HPDE6-E6E7 (cell line): ENCODE results near the gene BRCA2.

Source experiments
- DNase-seq: peaks from one replicate; pipeline ENCODE4 v3.0.0; 2011; ENCODE audit warnings: missing footprints; ENCODE audit errors: extremely low spot score

BRCA2 gene

DNA sequence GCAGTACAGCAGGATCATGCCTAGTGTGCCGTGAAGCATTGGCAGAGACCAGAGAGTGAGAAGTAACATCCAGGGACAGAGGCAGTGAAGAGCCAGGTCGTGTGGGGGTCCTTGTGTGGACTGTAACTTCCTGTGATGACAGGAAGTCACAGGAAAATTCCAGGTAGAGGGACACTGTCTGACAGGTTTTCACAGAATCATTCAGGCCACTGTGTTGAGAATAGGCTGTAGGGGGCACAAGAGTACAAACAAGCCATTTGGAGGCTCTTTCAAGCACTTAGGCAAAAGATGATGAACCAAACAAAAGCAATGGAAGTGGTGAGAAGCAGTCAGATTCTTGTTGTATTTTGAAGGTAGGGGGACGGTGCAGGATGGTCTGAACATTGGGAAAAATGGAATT lies 66.2 kb downstream of the BRCA2 start:
- no peak for DNase-seq

DNA sequence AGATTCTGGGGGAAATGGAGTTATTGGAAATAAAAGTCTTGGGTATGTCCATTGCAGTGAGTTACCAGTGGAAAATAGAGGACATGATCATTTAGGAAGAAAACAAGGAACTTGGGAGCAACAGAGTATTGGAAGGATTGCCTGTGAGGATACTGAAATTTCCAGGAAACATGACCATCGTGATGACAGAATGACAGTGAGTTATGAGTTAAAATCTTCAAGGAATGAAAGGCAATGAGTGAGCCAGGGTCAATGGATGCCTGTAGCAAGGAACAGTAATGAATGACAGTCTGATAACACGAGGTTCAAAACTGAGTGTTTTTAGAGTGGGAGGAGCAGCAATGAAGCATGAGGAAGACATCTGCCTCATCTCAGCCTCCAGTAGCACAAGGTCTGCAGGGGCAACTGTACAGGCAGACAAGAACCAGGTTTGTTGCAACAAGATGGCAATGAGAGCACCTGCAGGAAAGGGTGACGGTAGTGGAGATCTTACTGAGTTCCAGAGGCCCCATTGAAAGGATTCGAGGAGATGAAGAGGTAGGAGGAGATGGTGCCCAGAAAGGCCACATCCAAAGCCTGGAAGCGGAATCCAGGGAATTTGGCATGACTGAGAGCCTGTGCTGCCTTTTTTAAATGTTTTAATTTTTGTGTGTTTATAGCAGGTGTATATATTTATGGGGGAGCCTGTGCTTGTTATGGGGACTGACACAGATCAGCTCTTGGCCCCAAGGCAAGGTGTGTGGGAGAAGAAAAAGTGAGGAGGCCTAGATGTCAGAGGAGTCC lies 68.7 kb downstream of the BRCA2 start:
- DNase-seq = no peak

DNA sequence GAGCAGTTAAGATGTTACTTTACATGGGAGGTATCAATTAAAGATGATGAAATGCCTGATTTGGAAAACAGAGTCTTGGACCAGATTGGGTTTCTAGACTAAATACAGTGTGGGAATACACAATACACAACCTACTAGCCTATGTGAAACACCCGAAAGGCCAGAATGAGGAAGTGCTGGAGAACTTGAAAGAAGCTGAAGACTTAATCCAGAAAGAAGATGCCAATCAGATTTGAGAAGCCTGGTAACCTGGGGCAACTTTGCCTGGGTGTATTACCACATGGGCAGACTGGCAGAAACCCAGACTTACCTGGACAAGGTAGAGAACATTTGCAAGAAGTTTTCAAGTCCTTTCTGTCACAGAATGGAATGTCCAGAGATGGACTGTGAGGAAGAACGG lies 69.4 kb downstream of the BRCA2 start:
- DNase-seq = no peak

DNA sequence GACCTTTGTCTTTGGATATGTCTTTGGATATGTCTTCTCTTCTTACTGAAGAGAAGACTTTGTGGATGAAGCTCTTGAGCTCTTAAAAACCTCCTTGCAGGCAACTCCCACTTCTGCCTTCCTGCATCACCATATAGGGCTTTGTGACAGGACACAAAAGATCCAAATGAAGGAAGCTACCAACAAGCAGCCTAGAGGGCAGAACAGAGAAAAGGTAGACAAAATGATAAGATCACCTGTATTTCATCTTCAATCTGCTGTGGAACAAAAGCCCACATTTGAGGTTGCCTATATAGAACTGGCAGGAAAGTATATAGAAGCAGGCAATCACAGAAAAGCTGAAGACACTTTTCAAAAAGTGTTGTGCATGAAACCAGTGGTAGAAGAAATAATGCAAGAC lies 70.1 kb downstream of the BRCA2 start:
- DNase-seq = no peak

DNA sequence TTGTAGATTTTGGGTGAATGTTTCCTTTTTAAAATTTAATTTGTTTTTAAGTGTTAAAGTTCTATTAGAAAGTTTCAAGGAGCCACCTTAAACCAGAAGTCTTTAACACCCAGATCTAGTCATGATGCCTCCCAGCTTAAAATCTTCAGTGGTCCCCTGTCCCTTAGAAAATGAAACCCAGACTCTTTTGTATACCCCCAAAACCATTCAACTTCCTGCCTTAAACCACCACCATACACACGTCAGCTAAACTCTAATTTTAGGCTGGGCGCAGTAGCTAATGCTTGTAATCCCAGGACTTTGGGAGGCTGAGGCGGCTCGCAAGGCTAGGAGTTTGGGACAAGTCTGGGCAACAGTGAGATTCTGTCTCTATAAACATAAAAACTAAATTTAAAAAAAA lies 74.7 kb downstream of the BRCA2 start:
- DNase-seq = no peak

DNA sequence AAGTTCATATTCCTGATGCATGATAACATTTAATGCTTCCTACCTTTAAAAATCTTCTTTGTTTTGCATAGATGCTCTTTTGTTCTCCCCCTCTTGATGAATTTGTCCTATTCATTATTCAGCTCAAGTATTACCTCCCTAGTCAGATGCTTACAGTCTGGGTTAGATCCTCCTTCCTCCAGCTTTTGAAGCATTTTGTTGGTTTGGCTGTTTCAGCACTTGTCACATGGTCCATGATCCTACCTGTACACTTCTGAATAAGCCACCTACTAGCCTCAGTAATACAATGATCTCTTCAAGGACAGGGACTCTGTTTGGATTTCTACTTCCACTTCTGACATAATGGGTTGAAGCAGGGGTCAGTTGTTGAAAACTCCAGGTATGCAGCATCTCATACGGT lies 75.2 kb downstream of the BRCA2 start:
- DNase-seq = no peak

DNA sequence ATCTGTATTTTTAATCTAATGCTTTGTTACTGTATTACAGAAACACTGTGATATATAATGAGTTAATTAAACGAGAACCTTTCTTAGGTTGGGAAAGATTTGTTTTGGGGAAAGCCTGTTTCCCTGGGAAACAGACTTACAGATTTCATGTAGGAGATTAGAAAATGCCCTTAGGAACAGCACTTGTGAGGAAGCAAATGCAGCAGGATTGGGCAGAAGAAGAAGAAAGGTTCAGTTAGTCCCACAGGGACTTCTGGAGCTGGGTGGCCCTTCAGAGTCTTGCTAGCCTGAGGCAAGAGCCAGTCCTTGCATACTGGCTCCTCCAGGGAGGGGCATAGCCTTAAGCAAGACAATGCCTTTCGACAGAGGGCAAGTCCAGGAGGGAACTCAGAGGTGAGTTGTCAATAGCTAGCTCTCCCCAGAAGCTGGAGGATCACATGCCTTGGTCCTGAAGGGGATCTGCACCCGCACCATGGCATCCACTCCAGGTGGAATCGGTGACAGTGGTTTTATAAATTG lies 75.9 kb downstream of the BRCA2 start:
- no peak for DNase-seq

DNA sequence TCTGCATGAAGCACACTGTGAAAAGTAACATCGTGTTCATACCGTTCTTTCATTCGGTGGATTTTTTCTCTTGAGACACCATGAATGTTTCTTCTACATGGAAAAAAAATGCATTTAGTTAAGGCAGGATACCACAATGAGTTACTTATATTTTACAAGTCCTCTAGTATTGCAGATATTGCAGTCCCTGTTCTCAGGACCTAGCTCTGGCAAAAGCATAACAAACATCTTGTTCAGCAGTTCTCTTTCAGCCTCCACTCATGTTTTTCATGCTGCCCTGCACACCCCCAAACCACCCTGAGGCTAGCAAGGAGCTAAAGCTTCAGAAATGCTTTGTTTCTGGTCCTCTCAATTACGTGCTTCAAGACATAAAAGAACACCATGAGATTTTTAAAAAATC lies 87.8 kb downstream of the BRCA2 start:
- no peak for DNase-seq

DNA sequence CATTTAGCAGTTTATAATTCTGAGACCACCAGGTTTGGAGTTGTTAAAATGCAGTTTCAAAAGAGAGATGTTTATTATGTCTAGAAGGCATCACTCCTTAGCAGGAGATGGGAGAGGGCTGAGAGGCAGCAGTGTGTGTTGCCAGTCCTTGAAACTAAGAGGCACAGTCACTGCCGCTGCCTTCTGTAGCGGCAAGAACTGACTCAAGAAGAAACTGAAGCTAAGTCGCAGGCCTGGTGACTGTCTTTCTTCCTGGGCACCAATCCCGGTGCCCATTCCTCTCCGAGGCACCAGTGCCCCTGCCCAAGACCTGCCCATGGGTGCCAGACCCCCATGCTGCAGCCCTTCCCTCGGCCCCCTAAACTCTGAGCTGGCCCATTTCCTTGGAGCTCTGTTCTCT lies 92.5 kb downstream of the BRCA2 start:
- DNase-seq = no peak

DNA sequence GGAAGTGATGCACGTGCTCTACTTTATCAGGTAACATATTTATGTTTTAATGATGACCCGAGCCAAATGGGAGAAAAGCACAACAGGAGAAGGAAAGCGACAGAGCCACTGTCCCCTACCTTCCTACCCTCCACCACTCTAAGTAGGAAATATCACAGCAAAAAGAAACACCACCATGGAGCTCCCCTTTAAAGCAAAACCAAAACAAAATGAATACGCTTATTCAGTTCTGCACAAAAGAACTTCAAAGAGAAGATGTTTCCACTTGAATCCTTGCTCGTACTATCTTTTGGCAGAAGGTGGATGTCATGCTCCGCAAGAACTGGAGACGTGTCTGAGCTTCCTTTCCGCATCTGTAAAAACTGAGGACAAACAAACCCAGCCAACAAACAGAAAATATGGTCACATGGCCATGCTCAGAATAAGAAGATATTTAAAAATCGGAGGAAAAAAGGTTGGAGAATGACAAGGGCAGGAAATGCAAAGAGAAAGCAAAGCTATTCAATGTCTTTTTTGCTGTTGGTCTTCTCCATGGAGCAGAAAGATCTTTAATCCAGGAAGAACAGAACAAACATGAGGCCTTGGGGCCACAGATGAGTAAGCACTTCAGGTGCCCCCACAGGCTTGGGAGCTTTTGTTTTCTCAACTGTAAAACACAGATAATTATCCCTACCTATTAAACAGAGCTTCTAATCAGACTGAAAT lies 93.1 kb downstream of the BRCA2 start:
- no peak for DNase-seq

DNA sequence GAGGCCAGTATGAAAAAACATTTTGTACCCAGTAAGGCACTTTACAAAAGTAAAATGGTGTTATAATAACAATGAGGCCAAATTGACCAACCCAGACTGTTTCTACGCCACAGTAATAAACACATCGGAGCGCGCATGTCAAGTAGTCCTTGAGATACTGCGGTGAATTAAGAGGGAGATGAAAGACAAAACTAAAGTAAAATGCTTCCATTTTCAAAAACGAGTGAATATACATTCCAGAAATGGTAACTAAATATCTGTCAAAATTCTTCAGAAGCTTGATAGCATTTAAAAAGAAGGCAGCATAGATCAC lies 93.6 kb downstream of the BRCA2 start:
- no peak for DNase-seq

DNA sequence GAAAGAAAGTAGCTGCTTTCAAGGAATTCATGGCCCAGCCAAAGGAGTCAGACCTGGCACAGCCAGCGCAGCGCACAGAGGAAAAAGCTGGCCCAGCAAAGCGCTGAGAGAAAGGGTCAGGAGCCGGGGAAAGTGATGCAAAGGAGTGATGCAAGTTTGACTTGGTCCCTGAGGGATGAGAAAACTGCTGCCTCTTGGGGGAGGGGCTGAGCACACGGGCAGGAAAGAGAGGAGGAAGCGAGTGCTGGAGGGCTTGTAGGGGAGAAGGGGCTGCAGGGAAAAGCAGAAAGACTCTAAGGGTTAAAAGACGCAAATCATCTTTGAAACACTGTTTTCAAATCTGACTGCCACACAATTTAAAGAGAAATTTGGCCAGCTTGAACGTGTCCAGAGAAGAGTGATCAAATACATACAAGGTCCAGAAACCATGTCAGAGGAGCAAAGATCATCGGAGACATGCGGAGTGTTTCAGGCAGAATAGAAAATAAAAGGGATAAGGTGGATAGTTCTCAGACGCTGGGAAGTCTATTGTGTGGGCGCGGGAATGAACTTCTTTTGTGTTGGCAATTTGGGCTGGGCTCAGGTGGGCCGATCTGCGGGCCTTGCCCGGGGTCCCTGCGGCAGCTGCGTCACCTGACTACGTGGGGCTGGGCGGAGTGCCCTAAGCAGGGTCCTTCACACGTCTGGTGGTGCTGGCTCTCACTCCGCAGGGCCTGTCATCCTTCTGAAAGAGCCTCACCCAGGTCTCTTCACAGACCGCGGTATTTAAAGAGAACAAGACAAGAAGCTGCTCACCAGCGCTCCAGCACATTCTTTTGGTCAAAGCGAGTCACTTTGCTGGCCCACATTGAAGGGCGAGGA lies 94.5 kb downstream of the BRCA2 start:
- no peak for DNase-seq

DNA sequence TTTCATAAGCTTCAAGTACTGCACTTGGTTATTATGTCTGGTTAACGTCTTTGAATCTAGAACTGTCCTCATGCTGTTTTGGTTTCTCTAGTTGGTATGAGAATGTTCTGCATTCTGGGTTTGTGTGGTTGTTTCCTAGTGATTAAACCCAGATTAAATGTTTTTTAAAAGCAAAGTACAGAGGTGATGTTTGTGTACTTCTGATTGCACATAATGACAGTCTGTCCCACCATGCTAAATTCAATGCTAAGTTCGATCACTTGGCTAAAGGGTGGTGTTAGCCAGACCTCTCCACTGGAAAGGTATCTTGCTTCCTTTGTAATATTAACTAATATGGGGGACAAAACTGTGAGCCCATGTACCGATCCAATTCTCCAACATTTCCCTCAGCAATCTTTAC lies 98.0 kb downstream of the BRCA2 start:
- DNase-seq = no peak

DNA sequence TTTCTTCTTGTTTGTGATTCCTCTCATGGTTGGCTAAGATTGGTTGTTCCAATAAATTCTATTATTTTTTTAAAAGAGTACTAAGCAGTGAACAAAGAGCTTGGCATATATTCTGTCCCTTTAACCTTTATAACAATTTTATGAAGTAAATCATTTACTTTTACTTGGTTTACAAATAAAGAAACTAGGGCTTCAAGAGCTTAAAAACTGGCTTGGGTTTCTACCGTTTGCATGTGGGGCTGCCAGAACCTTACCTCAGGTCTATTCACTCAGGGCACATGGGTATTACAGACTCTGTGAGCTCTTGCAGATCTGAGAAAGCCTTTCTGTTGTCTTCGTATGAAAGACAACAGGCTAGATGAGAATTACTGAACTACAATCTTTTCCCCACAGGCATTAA lies 99.3 kb downstream of the BRCA2 start:
- DNase-seq = no peak

DNA sequence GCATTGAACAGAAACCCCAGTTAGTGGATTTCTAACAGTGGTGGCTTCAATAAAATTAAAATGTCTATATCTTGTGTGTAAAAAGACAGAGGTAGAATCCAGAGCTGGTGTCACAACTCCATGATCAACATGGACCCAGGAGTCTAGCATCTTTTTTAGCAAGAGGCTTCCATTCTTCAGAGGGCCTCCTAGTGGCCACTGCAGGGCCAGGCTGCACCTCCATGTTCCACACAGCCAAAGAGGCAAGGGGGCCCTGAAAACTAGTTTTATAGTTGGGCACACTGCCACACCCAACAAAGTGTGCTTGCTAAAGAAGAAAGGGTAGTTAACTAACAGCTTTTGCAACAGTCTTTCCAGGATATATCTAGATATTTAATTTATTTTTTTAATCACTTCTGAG lies 99.7 kb downstream of the BRCA2 start:
- DNase-seq = no peak

DNA sequence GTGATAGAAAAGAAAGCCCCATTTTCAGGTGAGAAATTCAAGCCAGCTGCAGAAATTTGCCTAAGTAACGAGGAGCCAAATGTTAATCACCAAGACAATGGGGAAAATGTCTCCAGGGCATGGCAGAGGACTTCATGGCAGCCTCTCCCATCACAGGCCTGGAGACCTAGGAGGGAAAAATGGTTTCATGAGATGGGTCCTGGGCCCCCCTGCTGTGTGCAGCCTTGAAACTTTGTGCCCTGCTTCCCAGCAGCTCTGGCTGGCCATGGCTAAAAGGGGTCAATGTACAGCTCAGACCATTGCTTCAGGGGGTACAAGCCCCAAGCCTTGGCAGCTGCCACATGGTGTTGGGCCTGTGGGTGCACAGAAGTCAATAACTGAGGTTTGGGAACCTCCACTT lies 102.7 kb downstream of the BRCA2 start:
- no peak for DNase-seq

DNA sequence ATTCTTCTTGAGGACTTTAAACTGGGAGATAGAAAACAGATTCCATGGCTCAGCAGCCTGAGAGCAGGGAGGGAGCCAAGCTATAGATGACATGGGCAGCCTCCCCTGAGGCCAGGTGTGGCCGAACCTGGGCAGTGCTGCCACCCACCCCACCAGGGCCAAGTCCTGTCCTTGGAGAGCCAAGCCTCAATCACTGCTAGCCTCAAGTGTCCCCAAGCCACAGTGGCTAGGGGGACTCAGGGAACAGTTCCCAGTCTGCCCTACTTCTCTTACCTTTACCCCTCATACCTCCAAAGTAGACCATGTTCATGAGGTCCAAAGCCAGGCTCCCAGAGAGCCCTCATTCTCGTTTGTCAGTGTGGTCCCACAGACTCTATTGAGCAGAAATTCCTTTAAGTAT lies 104.6 kb downstream of the BRCA2 start:
- DNase-seq = no peak

DNA sequence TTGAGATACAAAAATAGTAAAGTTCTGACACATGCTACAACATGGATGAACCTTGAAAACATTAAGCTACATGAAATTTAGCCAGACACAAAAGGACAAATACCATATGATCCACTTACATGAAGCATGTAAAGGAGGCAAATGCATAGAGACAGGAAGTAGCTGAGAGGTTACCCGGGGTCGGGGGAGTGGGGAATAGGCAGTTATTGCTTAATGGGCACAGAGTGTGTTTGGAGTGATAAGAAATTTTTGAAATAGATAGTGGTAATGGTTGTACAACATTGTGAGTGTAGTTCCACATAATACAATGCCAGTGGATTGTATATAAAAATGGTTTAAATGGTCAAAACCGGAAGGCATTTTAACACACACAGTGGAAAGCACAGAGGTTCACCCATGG lies 108.3 kb downstream of the BRCA2 start:
- DNase-seq = no peak

DNA sequence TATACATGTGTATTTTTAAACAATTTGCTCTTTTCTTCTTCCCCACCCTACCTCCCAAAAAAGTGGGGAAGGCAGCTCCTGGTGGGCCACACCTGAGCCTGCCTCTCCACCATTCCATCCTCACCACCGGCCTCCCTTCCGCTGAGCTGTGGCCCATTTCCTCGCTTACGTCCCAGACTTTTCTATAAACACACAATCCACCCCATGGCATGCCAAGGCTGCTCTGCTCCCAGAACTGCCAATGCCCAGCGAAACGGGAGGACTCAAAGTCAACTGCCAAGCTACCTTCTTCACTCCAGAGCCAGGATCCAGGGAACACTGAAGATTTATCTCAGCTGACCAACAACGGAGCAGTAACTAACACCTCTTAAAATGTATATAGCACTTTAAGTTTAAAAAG lies 109.8 kb downstream of the BRCA2 start:
- DNase-seq = no peak

DNA sequence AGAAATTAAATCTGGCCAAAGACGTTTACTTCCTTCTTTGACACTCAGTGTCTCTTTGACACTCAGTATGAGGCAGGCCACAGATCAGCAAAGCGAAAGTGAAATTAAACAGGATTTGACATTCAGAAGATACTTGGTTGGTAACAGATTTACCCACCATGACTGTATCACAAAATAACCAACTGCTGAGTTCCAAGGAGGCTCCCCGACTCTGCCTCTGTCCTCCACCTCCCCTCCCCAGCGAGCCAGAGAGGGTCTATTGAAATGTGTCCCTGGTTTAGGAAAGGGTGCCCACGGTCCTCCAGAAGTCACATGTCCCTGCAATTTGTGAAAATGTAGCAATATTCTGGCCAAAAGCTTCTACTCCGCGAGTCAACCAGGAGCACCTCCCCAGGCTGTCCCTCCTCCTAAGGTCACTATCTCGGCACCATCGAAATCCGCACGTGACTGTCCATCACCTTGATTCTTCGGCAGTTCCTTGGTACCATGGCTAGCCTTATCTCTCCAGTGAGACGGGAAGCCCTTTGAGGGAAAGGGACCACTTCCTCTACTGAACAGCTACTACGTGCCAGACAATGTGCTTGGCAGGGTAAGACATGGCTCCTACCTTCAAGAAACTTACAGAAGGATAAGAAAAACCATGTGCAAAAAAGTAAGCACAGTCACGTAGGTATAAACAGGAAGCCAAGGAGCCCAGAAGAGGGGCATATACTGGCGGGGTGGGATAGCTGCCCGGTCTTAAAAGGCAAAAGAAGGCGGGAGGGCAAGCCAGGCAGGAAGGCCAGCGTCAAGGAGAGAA lies 111.1 kb downstream of the BRCA2 start:
- DNase-seq = no peak

DNA sequence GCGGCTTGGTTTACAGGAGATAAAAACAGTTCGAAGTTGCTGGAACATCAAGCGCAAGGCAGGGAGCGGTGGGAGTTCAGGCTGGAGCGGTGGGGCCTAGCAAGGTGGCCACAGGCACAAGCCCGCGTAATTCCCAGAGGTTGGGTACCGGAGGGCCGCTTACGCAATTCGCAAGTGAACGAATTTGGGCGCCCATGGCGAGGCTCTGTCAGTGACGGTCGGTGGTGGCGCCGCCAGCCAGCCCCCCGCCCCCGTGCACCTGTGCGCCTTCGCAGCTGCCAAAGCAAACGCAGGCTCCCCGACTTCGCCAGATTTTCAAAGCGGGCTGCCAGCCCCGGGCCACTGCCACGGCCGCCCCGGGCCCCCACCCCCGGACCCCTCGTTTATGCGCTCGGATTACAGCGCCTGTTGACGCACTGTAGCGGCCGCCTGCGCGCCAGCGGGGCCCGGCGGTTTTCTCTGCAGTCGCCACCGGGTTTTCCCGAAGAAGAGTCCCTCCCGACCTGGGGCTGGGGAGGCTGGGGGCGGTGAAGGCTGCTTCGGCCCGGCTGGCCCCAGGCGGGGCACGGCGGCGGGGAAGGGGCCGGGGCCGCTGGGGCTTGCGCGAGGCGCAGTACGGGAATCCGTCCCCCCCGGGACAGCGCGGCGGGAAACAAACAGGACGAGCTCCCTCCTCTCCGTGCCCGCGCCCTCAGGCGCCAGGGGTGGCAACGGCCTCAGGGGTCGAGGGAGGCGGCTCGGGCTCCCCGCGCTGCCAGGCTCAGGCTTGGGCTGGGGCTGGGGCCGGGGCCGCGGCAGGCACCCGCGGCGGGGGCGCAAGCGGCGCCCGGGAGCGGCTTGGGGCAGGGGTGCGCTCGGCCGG lies 111.9 kb downstream of the BRCA2 start:
- no peak for DNase-seq
